HepG2 (cell line): ENCODE measurements around the gene SCYL1. TPM values are rescaled to one million over a fixed set of nuclear protein-coding genes. Genes with fewer than 3 reads are reported as not detected.

Experiments
- CHCHD3 ChIP-seq: sonication (generic); formaldehyde crosslinking; IDR thresholded peaks from 2 replicates; pipeline ENCODE4 v1.8.0; 2022; ENCODE audit warnings: mild to moderate bottlenecking, missing genetic modification reagents, moderate library complexity
- FLYWCH1 ChIP-seq: sonication (generic); formaldehyde crosslinking; IDR thresholded peaks from 2 replicates; pipeline ENCODE4 v1.8.1; 2023; ENCODE audit warnings: mild to moderate bottlenecking, missing genetic modification reagents
- FOXJ3 ChIP-seq: sonication (generic); formaldehyde crosslinking; IDR thresholded peaks from 2 replicates; pipeline ENCODE4 v1.4.0; 2020; ENCODE audit warnings: missing genetic modification reagents, mild to moderate bottlenecking, borderline replicate concordance
- HNRNPL ChIP-seq: fragments of 200-400 bp; formaldehyde crosslinking; IDR thresholded peaks from 2 replicates; pipeline ENCODE4 v1.6.1; 2017; ENCODE audit warnings: mild to moderate bottlenecking, low read depth, low read length
- MXI1 ChIP-seq: IDR thresholded peaks from 3 replicates; pipeline ENCODE4 v1.6.1; 2012; ENCODE audit warnings: low read depth, low read length, inconsistent platforms, borderline replicate concordance
- NCOA5 ChIP-seq: sonication (generic); formaldehyde crosslinking; IDR thresholded peaks from 2 replicates; pipeline ENCODE4 v1.4.0; 2020; ENCODE audit warnings: missing genetic modification reagents
- NR2F1 ChIP-seq, 2 experiments: fragments of 450-650 bp in 1 of 2; formaldehyde crosslinking in 1 of 2; IDR thresholded peaks; 2 replicates each; pipeline versions ENCODE4 v1.5.0 to v1.6.1; 2016 to 2020; ENCODE audit warnings: mild to moderate bottlenecking in 1 of 2, missing compliant biosample characterization in 1 of 2, missing genetic modification reagents in 1 of 2, moderate library complexity in 1 of 2
- RARA ChIP-seq: IDR thresholded peaks from 2 replicates; pipeline ENCODE4 v1.6.1; 2016; ENCODE audit warnings: missing genetic modification reagents, missing compliant biosample characterization
- ZFP41 ChIP-seq: sonication (generic); formaldehyde crosslinking; IDR thresholded peaks from 2 replicates; pipeline ENCODE4 v1.4.0; 2020; ENCODE audit warnings: mild to moderate bottlenecking, missing genetic modification reagents, borderline replicate concordance
- ZKSCAN1 ChIP-seq: fragments of 150-350 bp; IDR thresholded peaks from 2 replicates; pipeline ENCODE4 v1.6.1; 2014; ENCODE audit warnings: low read length
- ZNF441 ChIP-seq: sonication (generic); formaldehyde crosslinking; IDR thresholded peaks from 2 replicates; pipeline ENCODE4 v1.7.0; 2021; ENCODE audit warnings: missing genetic modification reagents, borderline replicate concordance
- ZNF775 ChIP-seq: sonication (generic); formaldehyde crosslinking; IDR thresholded peaks from 2 replicates; pipeline ENCODE4 v1.4.0; 2020; ENCODE audit warnings: missing genetic modification reagents, mild to moderate bottlenecking, moderate library complexity, borderline replicate concordance
- polyA plus RNA-seq, 8 experiments: library from polyadenylated mRNA; depleted of rRNA in 3 of 8; stranded (reverse) in 7 of 8; unstranded in 1 of 8; fragments of >200 nt; fragmentation: Illumina TruSeq in 4 of 8; extraction: Trizol in 4 of 8; gene quantifications; 2 replicates each; pipeline versions ENCODE4 v1.2.1 to v1.2.3, GENCODE V29; 2011 to 2016; ENCODE audit warnings: low read depth in 4 of 8, missing spikeins in 1 of 8, mixed read lengths in 1 of 8; ENCODE audit not compliant: insufficient read depth in 1 of 8
- total RNA-seq, 5 experiments: library from RNA; depleted of rRNA; stranded (reverse); fragments of >200 nt; fragmentation: Illumina TruSeq; extraction: Trizol; gene quantifications; 2 replicates each; pipeline ENCODE4 v1.2.3, GENCODE V29; 2016; ENCODE audit warnings: low read depth in 1 of 5
- TF ChIP-seq, protein P1 (sequence below): sonication (generic); formaldehyde crosslinking; IDR thresholded peaks from 2 replicates; pipeline ENCODE4 v1.8.1; 2022; ENCODE audit warnings: low read depth, mild to moderate bottlenecking, missing genetic modification reagents
- TF ChIP-seq, protein P2 (sequence below): sonication (generic); formaldehyde crosslinking; IDR thresholded peaks from 2 replicates; pipeline ENCODE4 v1.5.0; 2020; ENCODE audit warnings: missing genetic modification reagents
- TF ChIP-seq, protein P3 (sequence below): sonication (generic); formaldehyde crosslinking; IDR thresholded peaks from 2 replicates; pipeline ENCODE4 v1.8.1; 2023; ENCODE audit warnings: mild to moderate bottlenecking, missing genetic modification reagents
- TF ChIP-seq, protein P4 (sequence below): IDR thresholded peaks from 2 replicates; pipeline ENCODE4 v1.6.1; 2016; ENCODE audit warnings: mild to moderate bottlenecking
- TF ChIP-seq, protein P5 (sequence below): sonication (generic); formaldehyde crosslinking; IDR thresholded peaks from 2 replicates; pipeline ENCODE4 v1.8.1; 2023; ENCODE audit warnings: missing genetic modification reagents, inconsistent platforms, borderline replicate concordance
- TF ChIP-seq, protein P6 (sequence below): sonication (generic); formaldehyde crosslinking; IDR thresholded peaks from 2 replicates; pipeline ENCODE4; 2020; ENCODE audit warnings: missing genetic modification reagents, mild to moderate bottlenecking, borderline replicate concordance

SCYL1 gene
- total and polyA plus RNA-seq, 2 of the 13 experiments (the other 11 are each of a cell fraction or from before 2014, with no cell fraction given), result 65.9 to 103 TPM

DNA sequence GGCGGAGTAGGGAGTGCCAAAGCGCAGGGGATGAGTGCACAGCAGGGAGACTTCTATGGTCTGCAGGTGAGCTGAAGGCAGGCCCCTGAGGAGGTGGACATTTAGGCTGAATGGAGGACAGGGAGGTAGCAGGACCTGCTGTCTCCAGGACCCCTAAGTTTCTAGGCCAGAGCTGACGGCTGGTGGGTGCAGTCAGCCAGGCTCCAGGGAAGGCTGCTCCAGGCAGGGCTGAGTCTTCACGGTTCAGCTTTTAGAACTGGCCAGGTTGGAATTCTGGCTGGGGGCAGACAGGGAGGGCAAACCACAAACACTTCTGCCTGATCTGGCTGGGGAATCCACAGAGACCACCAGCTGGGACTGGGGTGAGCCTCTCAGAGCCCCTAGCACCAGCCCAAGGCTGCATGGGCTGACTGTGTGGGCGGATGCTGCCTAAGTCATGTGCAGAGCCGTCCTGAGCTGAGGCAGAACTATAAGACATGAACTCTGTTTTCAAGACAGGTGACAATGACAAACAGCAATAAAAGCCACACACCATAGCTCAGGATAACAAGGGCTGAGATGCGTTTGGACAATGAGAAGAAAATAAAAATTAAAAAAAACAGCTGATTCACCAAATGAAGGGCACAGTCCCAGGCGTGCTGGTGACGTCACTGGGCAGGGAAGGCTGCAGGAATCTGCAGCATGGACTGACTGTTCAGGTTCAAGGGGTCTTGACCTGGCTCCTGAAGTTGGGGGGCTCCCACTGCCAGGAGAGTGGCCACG is 36.4 kb upstream of the SCYL1 start (continued):
- TF ChIP-seq RARA (CRISPR knock-in tag), result no peak
- TF ChIP-seq, protein P1, sequence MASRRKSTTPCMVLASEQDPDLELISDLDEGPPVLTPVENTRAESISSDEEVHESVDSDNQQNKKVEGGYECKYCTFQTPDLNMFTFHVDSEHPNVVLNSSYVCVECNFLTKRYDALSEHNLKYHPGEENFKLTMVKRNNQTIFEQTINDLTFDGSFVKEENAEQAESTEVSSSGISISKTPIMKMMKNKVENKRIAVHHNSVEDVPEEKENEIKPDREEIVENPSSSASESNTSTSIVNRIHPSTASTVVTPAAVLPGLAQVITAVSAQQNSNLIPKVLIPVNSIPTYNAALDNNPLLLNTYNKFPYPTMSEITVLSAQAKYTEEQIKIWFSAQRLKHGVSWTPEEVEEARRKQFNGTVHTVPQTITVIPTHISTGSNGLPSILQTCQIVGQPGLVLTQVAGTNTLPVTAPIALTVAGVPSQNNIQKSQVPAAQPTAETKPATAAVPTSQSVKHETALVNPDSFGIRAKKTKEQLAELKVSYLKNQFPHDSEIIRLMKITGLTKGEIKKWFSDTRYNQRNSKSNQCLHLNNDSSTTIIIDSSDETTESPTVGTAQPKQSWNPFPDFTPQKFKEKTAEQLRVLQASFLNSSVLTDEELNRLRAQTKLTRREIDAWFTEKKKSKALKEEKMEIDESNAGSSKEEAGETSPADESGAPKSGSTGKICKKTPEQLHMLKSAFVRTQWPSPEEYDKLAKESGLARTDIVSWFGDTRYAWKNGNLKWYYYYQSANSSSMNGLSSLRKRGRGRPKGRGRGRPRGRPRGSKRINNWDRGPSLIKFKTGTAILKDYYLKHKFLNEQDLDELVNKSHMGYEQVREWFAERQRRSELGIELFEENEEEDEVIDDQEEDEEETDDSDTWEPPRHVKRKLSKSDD (CRISPR knock-in tag), result 0 out of 2 replicates have a peak, but pooled peaks have one; percentile 29
- no peak for TF ChIP-seq HNRNPL
- no peak for TF ChIP-seq NCOA5 (CRISPR knock-in tag)
- TF ChIP-seq ZFP41, result no peak
- TF ChIP-seq ZNF441, result 0 out of 2 replicates have a peak, but pooled peaks have one; percentile 14
- TF ChIP-seq, protein P2, sequence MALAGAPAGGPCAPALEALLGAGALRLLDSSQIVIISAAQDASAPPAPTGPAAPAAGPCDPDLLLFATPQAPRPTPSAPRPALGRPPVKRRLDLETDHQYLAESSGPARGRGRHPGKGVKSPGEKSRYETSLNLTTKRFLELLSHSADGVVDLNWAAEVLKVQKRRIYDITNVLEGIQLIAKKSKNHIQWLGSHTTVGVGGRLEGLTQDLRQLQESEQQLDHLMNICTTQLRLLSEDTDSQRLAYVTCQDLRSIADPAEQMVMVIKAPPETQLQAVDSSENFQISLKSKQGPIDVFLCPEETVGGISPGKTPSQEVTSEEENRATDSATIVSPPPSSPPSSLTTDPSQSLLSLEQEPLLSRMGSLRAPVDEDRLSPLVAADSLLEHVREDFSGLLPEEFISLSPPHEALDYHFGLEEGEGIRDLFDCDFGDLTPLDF, result no peak
- TF ChIP-seq ZKSCAN1, result no peak
- TF ChIP-seq, protein P3, sequence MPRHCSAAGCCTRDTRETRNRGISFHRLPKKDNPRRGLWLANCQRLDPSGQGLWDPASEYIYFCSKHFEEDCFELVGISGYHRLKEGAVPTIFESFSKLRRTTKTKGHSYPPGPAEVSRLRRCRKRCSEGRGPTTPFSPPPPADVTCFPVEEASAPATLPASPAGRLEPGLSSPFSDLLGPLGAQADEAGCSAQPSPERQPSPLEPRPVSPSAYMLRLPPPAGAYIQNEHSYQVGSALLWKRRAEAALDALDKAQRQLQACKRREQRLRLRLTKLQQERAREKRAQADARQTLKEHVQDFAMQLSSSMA (CRISPR knock-in tag), result 0 out of 2 replicates have a peak, but pooled peaks have one; percentile 52
- 0 out of 3 replicates have a peak, but pooled peaks have one; percentile 31 for TF ChIP-seq MXI1
- no peak for TF ChIP-seq FLYWCH1 (CRISPR knock-in tag)
- TF ChIP-seq, protein P4, sequence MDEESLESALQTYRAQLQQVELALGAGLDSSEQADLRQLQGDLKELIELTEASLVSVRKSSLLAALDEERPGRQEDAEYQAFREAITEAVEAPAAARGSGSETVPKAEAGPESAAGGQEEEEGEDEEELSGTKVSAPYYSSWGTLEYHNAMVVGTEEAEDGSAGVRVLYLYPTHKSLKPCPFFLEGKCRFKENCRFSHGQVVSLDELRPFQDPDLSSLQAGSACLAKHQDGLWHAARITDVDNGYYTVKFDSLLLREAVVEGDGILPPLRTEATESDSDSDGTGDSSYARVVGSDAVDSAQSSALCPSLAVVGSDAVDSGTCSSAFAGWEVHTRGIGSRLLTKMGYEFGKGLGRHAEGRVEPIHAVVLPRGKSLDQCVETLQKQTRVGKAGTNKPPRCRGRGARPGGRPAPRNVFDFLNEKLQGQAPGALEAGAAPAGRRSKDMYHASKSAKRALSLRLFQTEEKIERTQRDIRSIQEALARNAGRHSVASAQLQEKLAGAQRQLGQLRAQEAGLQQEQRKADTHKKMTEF (CRISPR knock-in tag), result no peak
- TF ChIP-seq ZNF775 (CRISPR knock-in tag), result no peak
- no peak for TF ChIP-seq FOXJ3 (CRISPR knock-in tag)
- no peak for TF ChIP-seq CHCHD3 (CRISPR knock-in tag)
- TF ChIP-seq, protein P5, sequence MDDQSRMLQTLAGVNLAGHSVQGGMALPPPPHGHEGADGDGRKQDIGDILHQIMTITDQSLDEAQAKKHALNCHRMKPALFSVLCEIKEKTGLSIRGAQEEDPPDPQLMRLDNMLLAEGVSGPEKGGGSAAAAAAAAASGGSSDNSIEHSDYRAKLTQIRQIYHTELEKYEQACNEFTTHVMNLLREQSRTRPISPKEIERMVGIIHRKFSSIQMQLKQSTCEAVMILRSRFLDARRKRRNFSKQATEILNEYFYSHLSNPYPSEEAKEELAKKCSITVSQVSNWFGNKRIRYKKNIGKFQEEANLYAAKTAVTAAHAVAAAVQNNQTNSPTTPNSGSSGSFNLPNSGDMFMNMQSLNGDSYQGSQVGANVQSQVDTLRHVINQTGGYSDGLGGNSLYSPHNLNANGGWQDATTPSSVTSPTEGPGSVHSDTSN (CRISPR knock-in tag), result no peak
- TF ChIP-seq, protein P6, sequence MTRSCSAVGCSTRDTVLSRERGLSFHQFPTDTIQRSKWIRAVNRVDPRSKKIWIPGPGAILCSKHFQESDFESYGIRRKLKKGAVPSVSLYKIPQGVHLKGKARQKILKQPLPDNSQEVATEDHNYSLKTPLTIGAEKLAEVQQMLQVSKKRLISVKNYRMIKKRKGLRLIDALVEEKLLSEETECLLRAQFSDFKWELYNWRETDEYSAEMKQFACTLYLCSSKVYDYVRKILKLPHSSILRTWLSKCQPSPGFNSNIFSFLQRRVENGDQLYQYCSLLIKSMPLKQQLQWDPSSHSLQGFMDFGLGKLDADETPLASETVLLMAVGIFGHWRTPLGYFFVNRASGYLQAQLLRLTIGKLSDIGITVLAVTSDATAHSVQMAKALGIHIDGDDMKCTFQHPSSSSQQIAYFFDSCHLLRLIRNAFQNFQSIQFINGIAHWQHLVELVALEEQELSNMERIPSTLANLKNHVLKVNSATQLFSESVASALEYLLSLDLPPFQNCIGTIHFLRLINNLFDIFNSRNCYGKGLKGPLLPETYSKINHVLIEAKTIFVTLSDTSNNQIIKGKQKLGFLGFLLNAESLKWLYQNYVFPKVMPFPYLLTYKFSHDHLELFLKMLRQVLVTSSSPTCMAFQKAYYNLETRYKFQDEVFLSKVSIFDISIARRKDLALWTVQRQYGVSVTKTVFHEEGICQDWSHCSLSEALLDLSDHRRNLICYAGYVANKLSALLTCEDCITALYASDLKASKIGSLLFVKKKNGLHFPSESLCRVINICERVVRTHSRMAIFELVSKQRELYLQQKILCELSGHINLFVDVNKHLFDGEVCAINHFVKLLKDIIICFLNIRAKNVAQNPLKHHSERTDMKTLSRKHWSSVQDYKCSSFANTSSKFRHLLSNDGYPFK (CRISPR knock-in tag), result peak; percentile 56; the same call in 1 of the 2 replicates
- TF ChIP-seq NR2F1 (CRISPR knock-in tag; IDR thresholded peaks at IDR 0.05), result no peak
